ENCODE data around the gene NALCN.

DNA sequence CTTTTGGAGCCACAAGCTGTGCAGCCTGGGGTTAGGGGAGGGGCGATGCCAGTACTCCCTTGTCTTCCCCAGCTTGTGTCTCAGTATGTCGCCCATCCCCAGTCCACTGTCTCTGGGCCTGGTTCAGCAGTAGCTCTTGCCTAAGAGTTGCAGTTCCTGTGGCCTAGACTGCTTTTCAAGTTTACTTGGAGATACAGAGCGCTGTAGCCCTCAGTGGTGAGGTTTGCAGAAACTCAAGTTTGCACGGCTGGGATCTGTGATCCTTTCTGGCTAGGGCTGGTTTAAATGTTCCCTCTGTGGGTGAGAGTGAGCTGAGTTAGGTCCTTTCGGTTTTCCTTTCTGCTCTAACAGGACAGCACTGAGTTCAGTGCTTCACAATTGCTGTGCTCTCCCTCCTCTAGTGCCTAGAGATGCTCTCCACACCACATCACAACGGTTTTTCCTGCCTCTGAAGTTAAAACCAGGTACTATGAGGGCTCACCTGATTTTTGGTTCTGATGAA lies 381.1 kb downstream of the NALCN start:
- TF ChIP-seq, protein P1, sequence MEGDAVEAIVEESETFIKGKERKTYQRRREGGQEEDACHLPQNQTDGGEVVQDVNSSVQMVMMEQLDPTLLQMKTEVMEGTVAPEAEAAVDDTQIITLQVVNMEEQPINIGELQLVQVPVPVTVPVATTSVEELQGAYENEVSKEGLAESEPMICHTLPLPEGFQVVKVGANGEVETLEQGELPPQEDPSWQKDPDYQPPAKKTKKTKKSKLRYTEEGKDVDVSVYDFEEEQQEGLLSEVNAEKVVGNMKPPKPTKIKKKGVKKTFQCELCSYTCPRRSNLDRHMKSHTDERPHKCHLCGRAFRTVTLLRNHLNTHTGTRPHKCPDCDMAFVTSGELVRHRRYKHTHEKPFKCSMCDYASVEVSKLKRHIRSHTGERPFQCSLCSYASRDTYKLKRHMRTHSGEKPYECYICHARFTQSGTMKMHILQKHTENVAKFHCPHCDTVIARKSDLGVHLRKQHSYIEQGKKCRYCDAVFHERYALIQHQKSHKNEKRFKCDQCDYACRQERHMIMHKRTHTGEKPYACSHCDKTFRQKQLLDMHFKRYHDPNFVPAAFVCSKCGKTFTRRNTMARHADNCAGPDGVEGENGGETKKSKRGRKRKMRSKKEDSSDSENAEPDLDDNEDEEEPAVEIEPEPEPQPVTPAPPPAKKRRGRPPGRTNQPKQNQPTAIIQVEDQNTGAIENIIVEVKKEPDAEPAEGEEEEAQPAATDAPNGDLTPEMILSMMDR (IDR thresholded peaks at IDR 0.05; ENCODE audit: low read depth, low read length), result no peak
- no peak for TF ChIP-seq EZH2phosphoT487 (IDR thresholded peaks at IDR 0.05; ENCODE audit: low read depth)

Data from OCI-LY3 (cell line).